Fibroblast of lung (primary cell): ENCODE results near the gene IVL. TPM values are rescaled to one million over a fixed set of nuclear protein-coding genes. Genes with fewer than 3 reads are reported as not detected.

Experiments
- DNase-seq, 2 donors: peaks; one replicate each; pipeline versions ENCODE4 v3.0.0 to v3.0.0-alpha.2; 2010; ENCODE audit warnings: low read depth in 2 of 2
- H2AFZ ChIP-seq: 2 replicates; pipeline ENCODE4 v1.5.1; 2012; ENCODE audit warnings: low read length, control low read depth, inconsistent platforms
- H3K27ac ChIP-seq: 2 replicates; pipeline ENCODE4 v1.5.1; 2011; ENCODE audit warnings: low read length, control low read depth; ENCODE audit not compliant: insufficient read depth
- H3K27me3 ChIP-seq: 2 replicates; pipeline ENCODE4 v1.5.1; 2011; ENCODE audit warnings: mild to moderate bottlenecking, low read length; ENCODE audit not compliant: control insufficient read depth, insufficient read depth
- H3K36me3 ChIP-seq: 2 replicates; pipeline ENCODE4 v1.5.1; 2011; ENCODE audit warnings: low read length; ENCODE audit not compliant: control insufficient read depth, insufficient read depth
- H3K4me1 ChIP-seq: 2 replicates; pipeline ENCODE4 v1.5.1; 2011; ENCODE audit warnings: low read length; ENCODE audit not compliant: control insufficient read depth, insufficient read depth; ENCODE audit errors: extremely low read depth
- H3K4me2 ChIP-seq: 2 replicates; pipeline ENCODE4 v1.5.1; 2011; ENCODE audit warnings: low read length, control low read depth; ENCODE audit not compliant: insufficient read depth; ENCODE audit errors: extremely low read depth
- H3K4me3 ChIP-seq, 4 experiments: fragments of 200-600 bp in 1 of 4; sonication (generic) in 1 of 4; replicated peaks in 1 of 4; 2 replicates each; pipeline ENCODE4 v1.5.1; 2011 to 2016; ENCODE audit warnings: low read length in 4 of 4, low read depth in 3 of 4, mild to moderate bottlenecking in 3 of 4, control low read depth in 2 of 4, inconsistent platforms in 1 of 4, mixed read lengths in 1 of 4; ENCODE audit not compliant: insufficient read depth in 1 of 4; ENCODE audit errors: control extremely low read depth in 1 of 4
- H3K79me2 ChIP-seq: 2 replicates; pipeline ENCODE4 v1.5.1; 2012; ENCODE audit warnings: mild to moderate bottlenecking, low read length, inconsistent platforms; ENCODE audit not compliant: control insufficient read depth, insufficient read depth
- H3K9ac ChIP-seq: 2 replicates; pipeline ENCODE4 v1.5.1; 2011; ENCODE audit warnings: mild to moderate bottlenecking, low read length, control low read depth; ENCODE audit not compliant: insufficient read depth
- H3K9me3 ChIP-seq: 2 replicates; pipeline ENCODE4 v1.5.1; 2012; ENCODE audit warnings: low read depth, low read length; ENCODE audit not compliant: control insufficient read depth, insufficient read depth
- H4K20me1 ChIP-seq: 2 replicates; pipeline ENCODE4 v1.5.1; 2011; ENCODE audit warnings: low read length; ENCODE audit not compliant: control insufficient read depth, insufficient read depth; ENCODE audit errors: extremely low read depth
- CTCF ChIP-seq, 2 donors: IDR thresholded peaks in 1 of 2; conservative IDR thresholded peaks in 1 of 2; 1 replicate in 1 of 2; 2 replicates in 1 of 2; pipeline ENCODE4 v1.5.1; 2011 to 2012; ENCODE audit warnings: low read length in 2 of 2, control low read depth in 1 of 2, inconsistent platforms in 1 of 2, low read depth in 1 of 2, mild to moderate bottlenecking in 1 of 2
- EZH2 ChIP-seq: IDR thresholded peaks from 2 replicates; pipeline ENCODE4 v1.5.1; 2012; ENCODE audit warnings: low read length, control low read depth, mild to moderate bottlenecking; ENCODE audit errors: missing control alignments
- polyA plus RNA-seq, 2 donors: library from polyadenylated mRNA; depleted of rRNA in 1 of 2; stranded (reverse) in 1 of 2; unstranded in 1 of 2; fragments of >200 nt; gene quantifications; 2 replicates each; pipeline ENCODE4 v1.2.1, GENCODE V29; 2011 to 2012; ENCODE audit warnings: missing spikeins in 1 of 2
- total RNA-seq: library from RNA; depleted of rRNA; stranded (reverse); fragments of >200 nt; gene quantifications from 2 replicates; pipeline ENCODE4 v1.2.1, GENCODE V29; 2014

IVL gene
- total and polyA plus RNA-seq, 2 donors (not counting 1 experiment from before 2014, with no cell fraction given), result 0.10 TPM; not detected in 1

GRCh38 chr1:152902636-152903035 is 5.7 kb upstream of the IVL start:
- TF ChIP-seq CTCF (conservative IDR thresholded peaks at IDR 0.05 in 1 of 2, IDR thresholded peaks at IDR 0.05 in 1 of 2; ENCODE audit: low read depth in 1 of 2, low read length in 2 of 2), result no peak
- TF ChIP-seq EZH2, result no peak
- DNase-seq, result no peak

GRCh38 chr1:152904688-152905440 is 3.5 kb upstream of the IVL start:
- Histone ChIP-seq H3K79me2 (no peaks in the 10 kb centered on the region), H4K20me1 (no peaks in the 10 kb centered on the region), H3K4me1 (peaks cover 11% of the 10 kb centered on the region), H3K27me3 (peaks cover under 1% of the 10 kb centered on the region), H3K9me3 (no peaks in the 10 kb centered on the region), H3K9ac (no peak overlapping the region), H3K4me3 (no peak overlapping the region), H2AFZ (no peak overlapping the region), H3K36me3 (no peaks in the 10 kb centered on the region), H3K27ac (no peak overlapping the region), H3K4me2 (no peak overlapping the region)
- TF ChIP-seq EZH2 (no peak), CTCF (conservative IDR thresholded peaks at IDR 0.05 in 1 of 2, IDR thresholded peaks at IDR 0.05 in 1 of 2; ENCODE audit: low read depth in 1 of 2, low read length in 2 of 2) (no peak)
- no peak for DNase-seq

More at GRCh38 chr1:152902636-152903035, 5.7 kb upstream of the IVL start:
- H3K79me2 ChIP-seq, result no peaks in the 10 kb centered on the region
- no peak overlapping the region for H2AFZ ChIP-seq
- no peak overlapping the region for H3K27ac ChIP-seq
- peaks cover 2% of the 10 kb centered on the region for H3K27me3 ChIP-seq
- no peak overlapping the region for H3K4me3 ChIP-seq
- H4K20me1 ChIP-seq, result no peaks in the 10 kb centered on the region
- no peak overlapping the region for H3K4me2 ChIP-seq
- no peaks in the 10 kb centered on the region for H3K9me3 ChIP-seq
- no peaks in the 10 kb centered on the region for H3K36me3 ChIP-seq
- peaks cover 11% of the 10 kb centered on the region for H3K4me1 ChIP-seq
- no peak overlapping the region for H3K9ac ChIP-seq

- Histone ChIP-seq H3K36me3 (no peaks in the 10 kb centered on the region), H3K9me3 (no peaks in the 10 kb centered on the region), H3K27me3 (peaks cover 10% of the 10 kb centered on the region), H3K4me1 (peaks cover 11% of the 10 kb centered on the region), H2AFZ (no peak overlapping the region), H3K9ac (no peak overlapping the region), H3K4me3 (no peak overlapping the region), H3K27ac (peak overlapping the region; percentile 75), H4K20me1 (no peaks in the 10 kb centered on the region), H3K4me2 (peak overlapping the region; percentile 70), H3K79me2 (no peaks in the 10 kb centered on the region)
- peak; percentile 7 to 74 for DNase-seq
- no peak for TF ChIP-seq EZH2
- no peak for TF ChIP-seq CTCF (conservative IDR thresholded peaks at IDR 0.05 in 1 of 2, IDR thresholded peaks at IDR 0.05 in 1 of 2; ENCODE audit: low read depth in 1 of 2, low read length in 2 of 2)
Measured at GRCh38 chr1:152906023-152906565, 2.3 kb upstream of the IVL start.
